Measurements from ENCODE around the gene HACE1.

GRCh38 chr6:104686550-104687175 lies 173.1 kb downstream of the HACE1 start:
- TF ChIP-seq, protein P1, sequence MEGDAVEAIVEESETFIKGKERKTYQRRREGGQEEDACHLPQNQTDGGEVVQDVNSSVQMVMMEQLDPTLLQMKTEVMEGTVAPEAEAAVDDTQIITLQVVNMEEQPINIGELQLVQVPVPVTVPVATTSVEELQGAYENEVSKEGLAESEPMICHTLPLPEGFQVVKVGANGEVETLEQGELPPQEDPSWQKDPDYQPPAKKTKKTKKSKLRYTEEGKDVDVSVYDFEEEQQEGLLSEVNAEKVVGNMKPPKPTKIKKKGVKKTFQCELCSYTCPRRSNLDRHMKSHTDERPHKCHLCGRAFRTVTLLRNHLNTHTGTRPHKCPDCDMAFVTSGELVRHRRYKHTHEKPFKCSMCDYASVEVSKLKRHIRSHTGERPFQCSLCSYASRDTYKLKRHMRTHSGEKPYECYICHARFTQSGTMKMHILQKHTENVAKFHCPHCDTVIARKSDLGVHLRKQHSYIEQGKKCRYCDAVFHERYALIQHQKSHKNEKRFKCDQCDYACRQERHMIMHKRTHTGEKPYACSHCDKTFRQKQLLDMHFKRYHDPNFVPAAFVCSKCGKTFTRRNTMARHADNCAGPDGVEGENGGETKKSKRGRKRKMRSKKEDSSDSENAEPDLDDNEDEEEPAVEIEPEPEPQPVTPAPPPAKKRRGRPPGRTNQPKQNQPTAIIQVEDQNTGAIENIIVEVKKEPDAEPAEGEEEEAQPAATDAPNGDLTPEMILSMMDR (IDR thresholded peaks at IDR 0.05; ENCODE audit: low read depth, low read length): no peak
- no peak for TF ChIP-seq POLR2A (IDR thresholded peaks at IDR 0.05; ENCODE audit: extremely low read depth, insufficient read length)
- TF ChIP-seq, protein P2, sequence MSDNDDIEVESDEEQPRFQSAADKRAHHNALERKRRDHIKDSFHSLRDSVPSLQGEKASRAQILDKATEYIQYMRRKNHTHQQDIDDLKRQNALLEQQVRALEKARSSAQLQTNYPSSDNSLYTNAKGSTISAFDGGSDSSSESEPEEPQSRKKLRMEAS (IDR thresholded peaks at IDR 0.05; ENCODE audit: low read depth, low read length): no peak

Data from NB4 (cell line).